Measurements from ENCODE around the gene ANAPC7. TPM values are rescaled to one million over a fixed set of nuclear protein-coding genes. Genes with fewer than 3 reads are reported as not detected.

The ANAPC7 gene, protein sequence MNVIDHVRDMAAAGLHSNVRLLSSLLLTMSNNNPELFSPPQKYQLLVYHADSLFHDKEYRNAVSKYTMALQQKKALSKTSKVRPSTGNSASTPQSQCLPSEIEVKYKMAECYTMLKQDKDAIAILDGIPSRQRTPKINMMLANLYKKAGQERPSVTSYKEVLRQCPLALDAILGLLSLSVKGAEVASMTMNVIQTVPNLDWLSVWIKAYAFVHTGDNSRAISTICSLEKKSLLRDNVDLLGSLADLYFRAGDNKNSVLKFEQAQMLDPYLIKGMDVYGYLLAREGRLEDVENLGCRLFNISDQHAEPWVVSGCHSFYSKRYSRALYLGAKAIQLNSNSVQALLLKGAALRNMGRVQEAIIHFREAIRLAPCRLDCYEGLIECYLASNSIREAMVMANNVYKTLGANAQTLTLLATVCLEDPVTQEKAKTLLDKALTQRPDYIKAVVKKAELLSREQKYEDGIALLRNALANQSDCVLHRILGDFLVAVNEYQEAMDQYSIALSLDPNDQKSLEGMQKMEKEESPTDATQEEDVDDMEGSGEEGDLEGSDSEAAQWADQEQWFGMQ
- 49.6 and 77.8 TPM in 2 replicates for total RNA-seq (ENCODE audit: low replicate concordance)
- long read RNA-seq, transcript ANAPC7-201 (10 exons, 2,200 nt): minor isoform, 32 of 256 reads
- long read RNA-seq, transcript ANAPC7-203 (11 exons, 3,045 nt): major isoform, 193 of 256 reads
- long read RNA-seq, partial matches to known transcripts: 11 of 256 reads
- long read RNA-seq, other reads (novel, unspliced or antisense): 20 of 256 reads

DNA sequence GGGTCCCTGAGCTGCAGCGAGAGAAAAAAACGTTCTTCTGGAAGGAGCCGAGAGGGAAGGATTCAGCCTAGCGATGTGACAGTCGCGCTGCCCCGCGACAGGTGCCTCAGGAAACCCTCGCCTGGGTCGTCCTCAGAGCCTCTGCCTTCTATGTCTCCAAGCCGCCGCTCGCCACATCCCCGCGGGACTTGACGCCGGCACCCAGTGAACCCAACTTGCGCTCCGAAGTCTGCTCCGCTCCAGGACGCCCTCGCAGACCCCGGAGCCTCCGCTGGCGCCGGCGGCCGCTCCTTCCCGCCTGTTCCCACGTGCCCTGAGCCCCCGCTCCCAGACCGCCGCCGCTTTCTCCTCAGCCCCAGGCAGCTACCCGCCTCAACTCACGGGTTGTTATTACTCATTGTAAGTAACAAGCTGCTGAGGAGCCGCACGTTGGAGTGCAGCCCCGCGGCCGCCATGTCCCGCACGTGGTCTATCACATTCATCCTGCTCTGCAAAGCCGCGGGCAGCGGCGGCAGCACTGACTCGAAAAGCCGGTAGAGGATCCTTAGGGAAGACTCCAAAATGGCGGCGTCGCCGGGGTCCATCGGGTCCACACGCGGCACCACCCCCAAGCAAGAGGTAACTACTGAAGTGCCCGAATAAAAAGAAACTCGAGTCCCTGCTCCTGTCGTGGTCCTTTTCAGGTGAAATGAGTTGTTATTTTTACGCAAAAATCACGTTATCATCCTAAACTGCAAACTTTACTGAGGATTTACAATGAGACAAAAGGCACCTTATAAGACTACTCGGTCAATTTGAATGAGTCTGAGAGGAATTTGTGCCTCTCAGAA is at the start of gene ANAPC7:
Gene ANAPC7 (minus strand): TSS at position 563 of the 830 bp plus-strand sequence. CDS start 81 bp downstream, at position 482.
- Mint-ChIP-seq H3K4me3 (peak within 1 kb of the TSS; percentile 100), H3K27ac (peak within 1 kb of the TSS; percentile 100), H3K9me3 (no peaks in the 10 kb centered on the region), H3K27me3 (no peaks in the 10 kb centered on the region), H3K36me3 (peaks cover 16% of the 10 kb centered on the region), H3K4me1 (ENCODE audit: unreplicated experiment) (peaks cover 9% of the 10 kb centered on the region)
- TF ChIP-seq, protein P1, sequence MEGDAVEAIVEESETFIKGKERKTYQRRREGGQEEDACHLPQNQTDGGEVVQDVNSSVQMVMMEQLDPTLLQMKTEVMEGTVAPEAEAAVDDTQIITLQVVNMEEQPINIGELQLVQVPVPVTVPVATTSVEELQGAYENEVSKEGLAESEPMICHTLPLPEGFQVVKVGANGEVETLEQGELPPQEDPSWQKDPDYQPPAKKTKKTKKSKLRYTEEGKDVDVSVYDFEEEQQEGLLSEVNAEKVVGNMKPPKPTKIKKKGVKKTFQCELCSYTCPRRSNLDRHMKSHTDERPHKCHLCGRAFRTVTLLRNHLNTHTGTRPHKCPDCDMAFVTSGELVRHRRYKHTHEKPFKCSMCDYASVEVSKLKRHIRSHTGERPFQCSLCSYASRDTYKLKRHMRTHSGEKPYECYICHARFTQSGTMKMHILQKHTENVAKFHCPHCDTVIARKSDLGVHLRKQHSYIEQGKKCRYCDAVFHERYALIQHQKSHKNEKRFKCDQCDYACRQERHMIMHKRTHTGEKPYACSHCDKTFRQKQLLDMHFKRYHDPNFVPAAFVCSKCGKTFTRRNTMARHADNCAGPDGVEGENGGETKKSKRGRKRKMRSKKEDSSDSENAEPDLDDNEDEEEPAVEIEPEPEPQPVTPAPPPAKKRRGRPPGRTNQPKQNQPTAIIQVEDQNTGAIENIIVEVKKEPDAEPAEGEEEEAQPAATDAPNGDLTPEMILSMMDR (conservative IDR thresholded peaks at IDR 0.05): peak; percentile 28
- peak; percentile 95 for DNase-seq (ENCODE audit: extremely low spot score, unreplicated experiment)

DNA sequence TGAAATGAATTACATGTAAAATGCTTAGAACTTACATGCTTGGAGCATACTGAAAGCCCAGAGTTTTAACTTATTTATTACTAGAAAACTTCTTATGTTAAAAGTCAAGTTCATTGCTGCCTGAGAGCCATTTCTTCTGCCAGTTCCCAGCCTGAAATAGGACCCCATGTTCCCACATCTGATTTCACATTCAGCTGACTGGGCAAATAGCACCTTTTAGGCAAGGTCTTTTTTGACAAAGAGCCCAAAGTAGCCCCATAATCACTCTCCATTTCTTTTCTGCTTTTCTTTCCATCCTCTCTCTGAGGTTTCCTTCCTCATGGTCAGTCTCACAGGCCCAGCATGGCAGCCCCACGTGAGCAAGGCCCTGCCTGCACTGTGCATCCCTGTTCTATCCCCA is 47.8 kb upstream of the ANAPC7 start:
- H3K27me3 Mint-ChIP-seq: no peaks in the 10 kb centered on the region
- peaks cover 9% of the 10 kb centered on the region for H3K36me3 Mint-ChIP-seq
- H3K27ac Mint-ChIP-seq: peak overlapping the region; percentile 98
- no peaks in the 10 kb centered on the region for H3K9me3 Mint-ChIP-seq
- H3K4me1 Mint-ChIP-seq (ENCODE audit: unreplicated experiment): peaks cover 13% of the 10 kb centered on the region
- TF ChIP-seq, protein P1 (conservative IDR thresholded peaks at IDR 0.05): no peak
- peak overlapping the region; percentile 64 for H3K4me3 Mint-ChIP-seq
- no peak for DNase-seq (ENCODE audit: extremely low spot score, unreplicated experiment)

DNA sequence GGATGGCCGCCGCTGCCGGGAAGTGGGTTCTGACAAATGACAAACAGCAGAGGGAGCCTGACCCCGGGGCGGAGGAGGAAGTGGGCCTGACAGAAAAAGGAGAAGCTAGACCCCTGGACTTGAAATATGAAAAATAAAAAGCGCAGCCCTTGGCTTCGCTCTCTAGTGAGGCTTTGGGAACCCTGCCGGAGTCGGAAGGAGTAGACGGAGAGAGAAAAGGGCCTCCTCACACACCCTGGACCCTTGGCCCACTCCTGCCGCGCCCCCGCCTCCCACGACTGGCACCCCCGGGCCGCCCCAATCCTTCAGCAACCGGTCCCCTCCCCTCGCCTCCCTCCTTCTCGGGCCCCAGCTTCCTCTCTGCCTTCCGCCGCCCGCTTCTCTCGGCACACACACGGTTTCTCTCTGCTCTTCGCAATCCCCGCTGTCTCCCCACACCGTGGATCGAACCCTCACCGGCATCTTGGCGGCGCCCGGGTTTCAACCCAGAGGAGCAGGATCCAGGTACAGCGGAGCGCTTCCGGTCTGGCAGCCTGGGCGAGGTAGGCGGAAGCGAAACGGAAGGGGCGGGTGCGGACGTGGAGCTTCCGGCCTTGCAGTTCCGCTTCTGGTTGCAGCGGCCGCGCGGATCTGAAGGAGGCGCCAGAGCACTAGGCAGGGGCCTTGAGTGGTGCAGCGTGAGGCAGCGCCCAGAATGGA is 46.4 kb upstream of the ANAPC7 start, which contains the start of gene ARPC3:
Gene ARPC3 (minus strand): TSS at position 539 of the 699 bp plus-strand sequence. CDS start 77 bp downstream, at position 462.
- Mint-ChIP-seq H3K4me3 (peak within 1 kb of the TSS; percentile 99), H3K27me3 (no peaks in the 10 kb centered on the region), H3K9me3 (no peaks in the 10 kb centered on the region), H3K36me3 (peaks cover 15% of the 10 kb centered on the region), H3K27ac (peak within 1 kb of the TSS; percentile 98), H3K4me1 (ENCODE audit: unreplicated experiment) (peaks cover 13% of the 10 kb centered on the region)
- peak; percentile 95 for DNase-seq (ENCODE audit: extremely low spot score, unreplicated experiment)
- TF ChIP-seq, protein P1 (conservative IDR thresholded peaks at IDR 0.05): peak; percentile 84

DNA sequence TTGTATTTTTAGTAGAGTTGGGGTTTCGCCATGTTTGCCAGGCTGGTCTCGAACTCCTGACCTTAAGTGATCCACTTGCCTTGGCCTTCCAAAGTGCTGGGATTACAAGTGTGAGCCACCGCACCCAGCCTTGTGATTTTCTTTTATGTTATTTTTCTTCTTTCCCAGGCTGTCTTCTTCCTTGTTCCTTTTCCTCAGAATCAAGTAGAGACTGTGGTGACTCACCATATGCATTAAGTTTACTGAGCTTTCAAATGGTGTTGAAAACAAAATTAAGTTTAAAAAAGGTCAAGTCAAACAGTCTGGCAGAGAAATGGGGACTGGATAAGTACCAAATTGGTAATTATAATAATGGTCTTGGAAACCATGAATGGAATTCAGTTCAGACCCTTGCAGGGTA is 40.9 kb upstream of the ANAPC7 start:
- no peaks in the 10 kb centered on the region for H3K9me3 Mint-ChIP-seq
- H3K27me3 Mint-ChIP-seq: no peaks in the 10 kb centered on the region
- H3K4me3 Mint-ChIP-seq: no peak overlapping the region
- H3K27ac Mint-ChIP-seq: no peak overlapping the region
- no peak for DNase-seq (ENCODE audit: extremely low spot score, unreplicated experiment)
- peaks cover 6% of the 10 kb centered on the region for H3K4me1 Mint-ChIP-seq (ENCODE audit: unreplicated experiment)
- TF ChIP-seq, protein P1 (conservative IDR thresholded peaks at IDR 0.05): no peak
- peaks cover 20% of the 10 kb centered on the region for H3K36me3 Mint-ChIP-seq

DNA sequence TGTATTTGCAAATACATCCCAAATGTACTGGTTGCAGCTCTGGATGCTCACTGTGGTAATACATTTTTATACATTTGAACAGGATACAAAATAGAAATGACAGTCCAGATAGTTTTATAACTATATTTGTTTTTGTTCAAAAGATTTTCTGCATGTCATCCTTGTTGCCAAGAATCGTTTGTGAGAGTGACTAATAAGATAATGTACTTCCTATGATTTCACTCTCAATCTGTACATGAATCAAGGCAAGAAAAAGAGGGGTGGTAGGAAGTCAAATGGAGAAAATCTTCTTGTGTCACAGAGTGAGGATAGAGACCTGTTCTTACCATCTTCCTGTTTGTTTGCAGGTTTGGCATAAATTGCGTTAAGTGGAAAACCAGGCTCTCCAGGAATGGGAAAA is 32.7 kb upstream of the ANAPC7 start:
- peaks cover 3% of the 10 kb centered on the region for H3K4me1 Mint-ChIP-seq (ENCODE audit: unreplicated experiment)
- no peak overlapping the region for H3K4me3 Mint-ChIP-seq
- TF ChIP-seq, protein P1 (conservative IDR thresholded peaks at IDR 0.05): no peak
- H3K27ac Mint-ChIP-seq: no peak overlapping the region
- peaks cover 12% of the 10 kb centered on the region for H3K36me3 Mint-ChIP-seq
- DNase-seq (ENCODE audit: extremely low spot score, unreplicated experiment): no peak
- no peaks in the 10 kb centered on the region for H3K27me3 Mint-ChIP-seq
- no peaks in the 10 kb centered on the region for H3K9me3 Mint-ChIP-seq
